Transverse colon (tissue), 4 donors: ENCODE data around the gene CUTA.

Experiments
- EP300 ChIP-seq: sonication (generic); formaldehyde crosslinking; IDR thresholded peaks from one replicate; pipeline ENCODE4 v1.6.1; 2017; ENCODE audit warnings: antibody characterized with exemption, low read depth
- POLR2AphosphoS5 ChIP-seq, 3 donors: sonication (generic); formaldehyde crosslinking; IDR thresholded peaks; one replicate each; pipeline ENCODE4 v1.6.1; 2016; ENCODE audit warnings: antibody characterized with exemption in 3 of 3
- TF ChIP-seq, protein P1 (sequence below), 5 experiments: fragments of 200-600 bp in 3 of 5; fragments of 450-650 bp in 2 of 5; sonication (generic) in 3 of 5; IDR thresholded peaks; 1 replicate in 2 of 5; 2 replicates in 3 of 5; pipeline ENCODE4 v1.5.1; 2016 to 2017; ENCODE audit warnings: antibody characterized with exemption in 5 of 5, inconsistent platforms in 3 of 5, mild to moderate bottlenecking in 2 of 5, moderate library complexity in 1 of 5

DNA sequence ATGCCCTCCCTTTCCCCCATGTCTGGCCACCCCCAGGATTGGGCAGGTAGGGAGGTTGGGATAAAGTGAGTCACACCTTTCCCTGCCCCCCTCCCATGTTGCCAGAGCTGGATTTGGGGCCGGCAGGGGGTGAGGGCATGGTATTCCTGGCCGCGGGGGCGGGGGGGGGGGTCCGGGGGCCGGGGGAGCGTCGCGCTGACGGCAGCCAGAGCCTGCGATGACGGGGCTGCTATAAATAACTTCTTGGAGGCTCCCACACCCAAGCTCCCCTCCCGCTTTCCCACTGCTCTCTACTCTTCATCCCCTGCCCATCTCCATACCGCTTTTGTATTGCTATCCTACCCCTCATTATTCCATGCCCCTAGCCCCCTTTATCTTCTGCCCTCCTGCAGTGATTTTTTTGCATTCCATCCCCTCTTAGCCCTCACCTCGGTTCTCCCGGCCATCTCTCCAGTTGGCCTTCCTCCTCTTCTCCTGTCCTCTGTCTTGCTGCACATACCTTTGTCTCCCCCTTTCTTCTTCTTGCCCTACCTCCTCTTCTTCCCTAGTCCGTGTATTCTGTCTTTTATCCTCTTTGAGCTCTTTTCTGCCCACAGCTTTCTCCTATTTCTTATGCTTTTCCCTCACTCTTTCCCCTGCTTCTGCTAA lies 15.8 kb upstream of the CUTA start:
- TF ChIP-seq POLR2AphosphoS5 (IDR thresholded peaks at IDR 0.05), result no peak
- TF ChIP-seq, protein P1, sequence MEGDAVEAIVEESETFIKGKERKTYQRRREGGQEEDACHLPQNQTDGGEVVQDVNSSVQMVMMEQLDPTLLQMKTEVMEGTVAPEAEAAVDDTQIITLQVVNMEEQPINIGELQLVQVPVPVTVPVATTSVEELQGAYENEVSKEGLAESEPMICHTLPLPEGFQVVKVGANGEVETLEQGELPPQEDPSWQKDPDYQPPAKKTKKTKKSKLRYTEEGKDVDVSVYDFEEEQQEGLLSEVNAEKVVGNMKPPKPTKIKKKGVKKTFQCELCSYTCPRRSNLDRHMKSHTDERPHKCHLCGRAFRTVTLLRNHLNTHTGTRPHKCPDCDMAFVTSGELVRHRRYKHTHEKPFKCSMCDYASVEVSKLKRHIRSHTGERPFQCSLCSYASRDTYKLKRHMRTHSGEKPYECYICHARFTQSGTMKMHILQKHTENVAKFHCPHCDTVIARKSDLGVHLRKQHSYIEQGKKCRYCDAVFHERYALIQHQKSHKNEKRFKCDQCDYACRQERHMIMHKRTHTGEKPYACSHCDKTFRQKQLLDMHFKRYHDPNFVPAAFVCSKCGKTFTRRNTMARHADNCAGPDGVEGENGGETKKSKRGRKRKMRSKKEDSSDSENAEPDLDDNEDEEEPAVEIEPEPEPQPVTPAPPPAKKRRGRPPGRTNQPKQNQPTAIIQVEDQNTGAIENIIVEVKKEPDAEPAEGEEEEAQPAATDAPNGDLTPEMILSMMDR (IDR thresholded peaks at IDR 0.05), result no peak
- TF ChIP-seq EP300, result no peak
